Calu3 (cell line): ENCODE results near the gene CLPTM1. TPM values are rescaled to one million over a fixed set of nuclear protein-coding genes. Genes with fewer than 3 reads are reported as not detected.
"Not testable (repeated sequence)": the region's sequence is repeated elsewhere in the genome, so short reads cannot be mapped to it uniquely, and the experiment has no call there.

Source experiments
- BruUV-seq: library from RNA; stranded (reverse); fragments of 400-500 nt; replicated peaks from 2 replicates; lab custom pipeline; 2021; lab: Mats Ljungman, UMichigan
- CTCF ChIA-PET: fragments of 300-600 bp; sonication (Branson Sonifier 250); formaldehyde crosslinking; loops from one replicate; lab custom pipeline; 2022; ENCODE audit warnings: antibody characterized with exemption; lab: Charles Lee
- DNase-seq: peaks from one replicate; pipeline ENCODE4 v3.0.0; 2022
- H3K27ac Mint-ChIP-seq: one replicate; pipeline ENCODE4 v1.8.0; 2022; ENCODE audit warnings: mixed read lengths; ENCODE audit not compliant: unreplicated experiment
- H3K27me3 Mint-ChIP-seq: one replicate; pipeline ENCODE4 v1.8.0; 2022; ENCODE audit warnings: mixed read lengths; ENCODE audit not compliant: unreplicated experiment
- H3K36me3 Mint-ChIP-seq: one replicate; pipeline ENCODE4 v1.8.0; 2022; ENCODE audit warnings: mild to moderate bottlenecking, moderate library complexity, mixed read lengths; ENCODE audit not compliant: insufficient read depth, unreplicated experiment
- H3K4me1 Mint-ChIP-seq: one replicate; pipeline ENCODE4 v1.8.0; 2022; ENCODE audit warnings: mild to moderate bottlenecking, low read depth, mixed read lengths; ENCODE audit not compliant: unreplicated experiment
- H3K4me3 Mint-ChIP-seq: one replicate; pipeline ENCODE4 v1.8.0; 2022; ENCODE audit warnings: mild to moderate bottlenecking, low read depth, moderate library complexity, mixed read lengths; ENCODE audit not compliant: unreplicated experiment
- H3K9me3 Mint-ChIP-seq: one replicate; pipeline ENCODE4 v1.8.0; 2022; ENCODE audit warnings: low read depth, mixed read lengths; ENCODE audit not compliant: unreplicated experiment
- intact Hi-C: fragments of 100-400 bp; cut with micrococcal nuclease; formaldehyde crosslinking; loops from one replicate; pipeline ENCODE4 v1.10.0; 2022; ENCODE audit not compliant: unreplicated experiment
- total RNA-seq: library from RNA; stranded (reverse); gene quantifications from 2 replicates; pipeline ENCODE4 v1.2.3, GENCODE V29; 2022
- TF ChIP-seq, protein P1 (sequence below): fragments of 200-600 bp; IDR thresholded peaks from one replicate; pipeline ENCODE4 v1.8.0; 2022; ENCODE audit warnings: antibody characterized with exemption; ENCODE audit not compliant: unreplicated experiment

Gene CLPTM1
- total RNA-seq, 1 experiment from 2014 or later, result 183 TPM

GRCh38 chr19:44914433-44915206 lies 40.6 kb upstream of the CLPTM1 start, which contains the start of gene APOC1:
APOC1 (plus strand) TSS chr19:44914608; CDS start chr19:44914892, 284 bp downstream.
- peaks cover 21% of the 10 kb centered on the region for H3K36me3 Mint-ChIP-seq
- intact Hi-C loops, result not testable (repeated sequence)
- peaks cover 37% of the 10 kb centered on the region for H3K4me1 Mint-ChIP-seq

GRCh38 chr19:44924243-44924725 lies 30.9 kb upstream of the CLPTM1 start:
- Mint-ChIP-seq H3K27ac (no peak overlapping the region), H3K4me1 (no peaks in the 10 kb centered on the region), H3K9me3 (no peaks in the 10 kb centered on the region), H3K27me3 (peaks cover 54% of the 10 kb centered on the region), H3K4me3 (no peak overlapping the region), H3K36me3 (peaks cover 8% of the 10 kb centered on the region)
- CTCF ChIA-PET, result no interaction called here
- TF ChIP-seq, protein P1, sequence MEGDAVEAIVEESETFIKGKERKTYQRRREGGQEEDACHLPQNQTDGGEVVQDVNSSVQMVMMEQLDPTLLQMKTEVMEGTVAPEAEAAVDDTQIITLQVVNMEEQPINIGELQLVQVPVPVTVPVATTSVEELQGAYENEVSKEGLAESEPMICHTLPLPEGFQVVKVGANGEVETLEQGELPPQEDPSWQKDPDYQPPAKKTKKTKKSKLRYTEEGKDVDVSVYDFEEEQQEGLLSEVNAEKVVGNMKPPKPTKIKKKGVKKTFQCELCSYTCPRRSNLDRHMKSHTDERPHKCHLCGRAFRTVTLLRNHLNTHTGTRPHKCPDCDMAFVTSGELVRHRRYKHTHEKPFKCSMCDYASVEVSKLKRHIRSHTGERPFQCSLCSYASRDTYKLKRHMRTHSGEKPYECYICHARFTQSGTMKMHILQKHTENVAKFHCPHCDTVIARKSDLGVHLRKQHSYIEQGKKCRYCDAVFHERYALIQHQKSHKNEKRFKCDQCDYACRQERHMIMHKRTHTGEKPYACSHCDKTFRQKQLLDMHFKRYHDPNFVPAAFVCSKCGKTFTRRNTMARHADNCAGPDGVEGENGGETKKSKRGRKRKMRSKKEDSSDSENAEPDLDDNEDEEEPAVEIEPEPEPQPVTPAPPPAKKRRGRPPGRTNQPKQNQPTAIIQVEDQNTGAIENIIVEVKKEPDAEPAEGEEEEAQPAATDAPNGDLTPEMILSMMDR, result no peak
- intact Hi-C loops, result no loop called here
- no TSS peak for BruUV-seq
- no peak for DNase-seq

More at GRCh38 chr19:44914433-44915206, 40.6 kb upstream of the CLPTM1 start, which contains the start of gene APOC1:
- H3K27me3 Mint-ChIP-seq, BruUV-seq, H3K9me3 Mint-ChIP-seq, CTCF ChIA-PET: not testable (repeated sequence)
- peak; percentile 87 for DNase-seq
- Mint-ChIP-seq H3K4me3 (peak within 1 kb of the TSS; percentile 92), H3K27ac (peak within 1 kb of the TSS; percentile 96)

- peaks cover 8% of the 10 kb centered on the region for H3K36me3 Mint-ChIP-seq
- H3K27ac Mint-ChIP-seq, result no peak overlapping the region
- BruUV-seq, result no TSS peak
- DNase-seq, result no peak
- CTCF ChIA-PET, result no interaction called here
- TF ChIP-seq, protein P1, result no peak
- intact Hi-C loops, result no loop called here
- H3K4me1 Mint-ChIP-seq, result peaks cover 6% of the 10 kb centered on the region
- no peaks in the 10 kb centered on the region for H3K9me3 Mint-ChIP-seq
- peaks cover 62% of the 10 kb centered on the region for H3K27me3 Mint-ChIP-seq
- H3K4me3 Mint-ChIP-seq, result no peak overlapping the region
These were observed 29.9 kb upstream of the CLPTM1 start for GRCh38 chr19:44925114-44925891.

- peaks cover 66% of the 10 kb centered on the region for H3K27me3 Mint-ChIP-seq
- H3K36me3 Mint-ChIP-seq, CTCF ChIA-PET, BruUV-seq, H3K4me1 Mint-ChIP-seq, DNase-seq, intact Hi-C loops, H3K9me3 Mint-ChIP-seq: not testable (repeated sequence)
- H3K27ac Mint-ChIP-seq, result peak overlapping the region; percentile 67
- H3K4me3 Mint-ChIP-seq, result peak overlapping the region; percentile 73
These were observed 28.7 kb upstream of the CLPTM1 start for GRCh38 chr19:44926245-44927077.
